GM10266 (cell line): Measurements from ENCODE around the gene GPANK1.
A peak's percentile ranks its signal among the peaks of the same experiment; 100 is the strongest.

Source experiments
- DNase-seq: peaks from one replicate; pipeline ENCODE4 v3.0.0; 2012; ENCODE audit errors: extremely low spot score
- TF ChIP-seq, protein P1 (sequence below): IDR thresholded peaks from 2 replicates; pipeline ENCODE4 v1.5.1; 2012; ENCODE audit warnings: mild to moderate bottlenecking, low read depth; ENCODE audit not compliant: control insufficient read depth, insufficient read depth; ENCODE audit errors: missing control alignments

GPANK1 gene

DNA sequence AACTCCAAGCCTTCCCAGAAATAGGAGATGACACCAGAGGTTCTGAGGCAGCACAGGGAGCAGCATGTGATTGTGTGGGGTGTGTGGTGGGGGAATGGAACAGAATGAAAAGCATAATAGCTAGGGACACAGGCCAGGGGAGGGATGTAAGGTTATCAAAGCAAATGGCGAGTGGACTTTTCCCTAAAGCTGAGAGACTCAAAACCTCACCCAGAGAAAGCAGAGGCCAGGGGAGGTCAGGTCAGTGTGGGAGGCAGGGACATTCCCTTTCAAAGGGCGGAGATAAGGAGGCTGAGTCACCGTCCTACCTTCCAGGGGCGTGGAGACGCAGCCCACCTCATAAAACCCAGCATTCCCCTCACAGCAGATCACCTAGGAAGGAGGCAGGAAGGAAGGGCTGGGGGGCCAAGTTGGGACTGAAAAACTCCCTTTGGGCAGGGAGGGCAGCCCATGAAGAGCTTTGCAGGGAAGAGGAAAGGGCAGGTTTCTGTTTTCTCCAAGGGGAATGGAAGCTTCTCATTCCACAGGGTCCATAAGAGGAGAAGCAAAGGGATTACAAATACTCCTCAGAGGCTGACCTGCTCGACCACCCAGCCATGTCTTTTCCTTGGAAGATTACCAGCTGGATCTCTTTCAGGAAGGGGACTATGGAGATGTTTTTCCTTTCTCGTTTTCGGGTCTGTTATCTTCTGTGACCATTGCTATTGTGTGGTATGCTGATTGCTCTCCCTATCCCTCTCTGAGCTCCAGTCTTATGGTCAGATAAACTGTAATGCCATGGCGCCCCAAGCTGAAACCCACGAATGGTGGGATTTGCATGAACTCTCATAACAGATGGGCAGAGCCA lies 25.7 kb upstream of the GPANK1 start:
- no peak for DNase-seq

DNA sequence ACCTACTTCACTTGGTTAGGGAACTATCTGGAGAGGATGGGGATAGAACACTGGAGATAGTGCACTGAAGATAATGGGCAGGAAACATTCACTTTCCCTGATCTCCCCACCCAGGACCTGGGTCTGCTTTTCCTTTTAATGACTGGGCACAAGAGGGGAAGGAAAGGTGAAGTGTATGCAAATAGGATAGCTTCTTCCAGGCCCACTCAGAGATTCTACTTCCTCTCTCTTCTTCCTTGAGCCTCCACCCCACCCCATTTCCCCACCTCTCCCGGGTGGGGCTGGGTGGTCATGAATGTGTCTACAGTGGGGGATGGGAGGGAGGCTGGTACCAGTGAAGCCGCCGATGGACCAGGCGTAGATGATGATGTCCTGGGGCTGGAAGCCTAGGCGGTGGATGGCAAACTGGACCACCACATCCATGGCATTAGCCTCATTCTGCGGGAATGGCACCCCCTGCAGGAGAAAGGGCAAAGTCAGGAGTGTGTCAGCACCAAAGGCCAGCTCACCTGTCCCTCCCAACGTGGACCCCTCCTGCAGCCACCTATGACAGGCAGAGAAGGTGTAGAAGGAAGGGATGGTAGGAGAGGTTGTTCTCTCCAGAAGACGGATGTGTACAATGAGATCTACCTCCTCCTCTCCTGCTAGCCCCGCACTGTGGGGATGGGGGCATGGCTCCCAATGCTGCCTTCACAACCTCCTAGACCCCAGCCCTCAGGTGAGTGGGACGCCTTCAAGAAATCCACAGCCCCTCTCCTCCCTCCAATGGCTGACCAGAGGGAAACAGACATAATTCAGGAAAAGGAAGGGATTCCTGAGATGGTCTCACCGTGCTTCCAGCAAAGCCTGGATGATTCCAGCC lies 24.7 kb upstream of the GPANK1 start:
- no peak for DNase-seq
- TF ChIP-seq, protein P1, sequence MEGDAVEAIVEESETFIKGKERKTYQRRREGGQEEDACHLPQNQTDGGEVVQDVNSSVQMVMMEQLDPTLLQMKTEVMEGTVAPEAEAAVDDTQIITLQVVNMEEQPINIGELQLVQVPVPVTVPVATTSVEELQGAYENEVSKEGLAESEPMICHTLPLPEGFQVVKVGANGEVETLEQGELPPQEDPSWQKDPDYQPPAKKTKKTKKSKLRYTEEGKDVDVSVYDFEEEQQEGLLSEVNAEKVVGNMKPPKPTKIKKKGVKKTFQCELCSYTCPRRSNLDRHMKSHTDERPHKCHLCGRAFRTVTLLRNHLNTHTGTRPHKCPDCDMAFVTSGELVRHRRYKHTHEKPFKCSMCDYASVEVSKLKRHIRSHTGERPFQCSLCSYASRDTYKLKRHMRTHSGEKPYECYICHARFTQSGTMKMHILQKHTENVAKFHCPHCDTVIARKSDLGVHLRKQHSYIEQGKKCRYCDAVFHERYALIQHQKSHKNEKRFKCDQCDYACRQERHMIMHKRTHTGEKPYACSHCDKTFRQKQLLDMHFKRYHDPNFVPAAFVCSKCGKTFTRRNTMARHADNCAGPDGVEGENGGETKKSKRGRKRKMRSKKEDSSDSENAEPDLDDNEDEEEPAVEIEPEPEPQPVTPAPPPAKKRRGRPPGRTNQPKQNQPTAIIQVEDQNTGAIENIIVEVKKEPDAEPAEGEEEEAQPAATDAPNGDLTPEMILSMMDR, result peak; percentile 42

More for the DNA sequence above, 25.7 kb upstream of the GPANK1 start:
- TF ChIP-seq, protein P1, result no peak

DNA sequence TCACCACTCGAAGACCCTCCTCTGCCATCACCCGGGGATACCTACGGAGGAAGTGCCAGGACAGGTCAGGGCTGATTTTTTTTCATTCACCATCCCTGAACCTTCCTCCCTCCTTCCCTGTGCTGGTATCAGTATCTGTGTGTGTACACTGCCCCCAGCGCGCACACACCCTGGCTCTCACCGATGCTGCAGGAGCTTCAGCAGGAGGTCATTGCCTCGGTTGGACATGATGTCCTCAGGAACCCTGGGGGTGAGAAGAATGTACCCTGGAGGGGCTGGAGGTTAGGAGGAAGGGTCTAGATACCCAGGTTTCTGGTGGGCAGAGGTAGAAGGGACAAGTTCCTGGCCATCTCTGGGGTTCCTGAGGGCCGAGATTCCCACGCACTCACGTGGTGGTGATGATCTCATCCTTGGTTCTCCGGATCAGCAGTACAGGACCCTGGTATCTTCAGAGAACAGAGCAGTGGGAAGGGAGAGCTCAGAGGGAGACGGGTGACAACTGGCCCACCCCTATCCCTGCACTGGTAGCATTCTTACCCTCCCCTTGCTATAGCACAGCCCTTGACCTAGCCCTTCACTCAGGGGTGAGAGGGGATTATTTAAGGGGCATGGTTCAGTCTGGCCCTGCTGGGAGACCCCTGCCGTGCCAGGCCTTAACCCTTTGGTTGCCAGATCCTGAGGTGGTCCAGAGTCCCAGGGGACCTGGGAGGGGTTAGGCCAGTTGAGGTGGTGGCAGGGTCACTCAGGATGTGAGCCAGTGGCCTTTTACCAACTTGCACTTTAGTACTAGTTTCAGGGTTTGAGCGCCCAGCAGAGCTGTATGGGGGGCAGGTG lies 23.3 kb upstream of the GPANK1 start:
- DNase-seq, result no peak
- TF ChIP-seq, protein P1, result no peak

DNA sequence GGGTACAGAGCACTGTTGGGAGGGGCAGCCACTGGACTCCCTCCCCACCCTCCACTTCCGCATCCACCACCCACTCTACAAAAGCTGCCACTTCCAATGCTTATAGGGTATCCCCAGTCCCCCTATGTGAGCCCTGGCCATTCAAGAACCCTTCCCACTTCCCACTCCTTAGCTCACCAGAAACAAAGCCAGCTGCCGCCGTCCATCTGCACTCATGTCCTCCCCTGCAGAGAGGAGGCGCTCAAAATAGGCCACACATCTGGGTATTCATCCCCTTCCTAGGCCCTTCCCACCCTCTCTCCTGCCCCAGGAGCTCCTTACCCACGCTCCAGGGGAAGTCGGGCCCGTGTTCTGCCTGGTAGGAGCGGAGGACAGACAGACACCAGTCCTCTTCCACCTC lies 22.5 kb upstream of the GPANK1 start:
- TF ChIP-seq, protein P1, result no peak
- no peak for DNase-seq

DNA sequence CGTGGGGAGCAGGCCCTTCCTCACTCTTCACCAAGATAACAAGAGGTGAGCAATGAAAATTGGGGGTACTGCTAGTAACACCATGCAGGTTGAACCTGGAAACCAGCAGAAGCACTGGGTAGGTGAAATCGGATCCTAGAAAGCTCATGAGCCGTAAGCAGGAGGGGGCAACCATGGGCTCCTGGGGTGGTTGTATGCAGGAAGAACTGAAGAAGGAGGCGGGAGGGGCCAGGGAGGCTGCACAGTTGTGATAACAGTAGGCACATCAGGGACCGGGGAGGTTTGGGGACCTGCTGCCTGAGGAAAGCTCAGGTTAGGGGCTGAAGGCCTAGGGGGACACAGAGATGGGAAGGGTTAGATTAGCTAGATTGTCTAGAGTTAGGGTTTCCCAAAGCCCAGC lies 21.7 kb upstream of the GPANK1 start:
- DNase-seq, result no peak
- TF ChIP-seq, protein P1, result no peak

DNA sequence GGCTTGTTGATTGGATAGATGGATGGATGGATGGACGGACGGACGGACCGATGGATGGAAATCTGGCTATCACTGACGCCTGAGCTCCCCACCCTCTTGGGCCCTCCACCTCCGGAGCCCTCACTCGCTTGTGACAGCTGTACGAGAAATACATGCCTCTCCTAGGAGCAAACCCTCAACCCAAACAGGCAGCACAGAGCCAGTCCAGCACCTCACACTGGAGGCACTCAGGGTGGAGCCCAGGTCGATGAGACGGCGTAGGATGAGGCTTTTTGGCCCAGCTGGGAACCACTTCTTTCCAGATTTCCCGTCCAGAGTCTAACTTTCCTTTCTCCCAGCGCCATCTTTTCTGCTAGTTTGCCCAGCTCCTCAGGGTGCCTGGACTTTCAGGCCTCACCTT lies 18.8 kb upstream of the GPANK1 start:
- TF ChIP-seq, protein P1, result no peak
- DNase-seq, result no peak
